Measurements from ENCODE around the gene GPR26.

Gene GPR26

GRCh38 chr10:123635131-123635530 is 31.0 kb upstream of the GPR26 start:
- TF ChIP-seq CTCF (IDR thresholded peaks at IDR 0.05; ENCODE audit: low read depth, low read length, missing control alignments), result no peak
- DNase-seq, result no peak
- H3K27ac ChIP-seq, result no peak overlapping the region
- in situ Hi-C loops (cut with HindIII; ENCODE audit: low pct_ligation_motif_present, low sequenced_read_pairs), result no loop called here
- H3K36me3 ChIP-seq (replicated peaks), result no peaks in the 10 kb centered on the region
- H3K27me3 ChIP-seq (replicated peaks), result no peaks in the 10 kb centered on the region
- no peak overlapping the region for H3K4me3 ChIP-seq (ENCODE audit: low read depth, low read length)

GRCh38 chr10:123635745-123636144 is 30.4 kb upstream of the GPR26 start:
- in situ Hi-C loops (cut with HindIII; ENCODE audit: low pct_ligation_motif_present, low sequenced_read_pairs), result no loop called here
- no peak for TF ChIP-seq CTCF (IDR thresholded peaks at IDR 0.05; ENCODE audit: low read depth, low read length, missing control alignments)
- no peaks in the 10 kb centered on the region for H3K36me3 ChIP-seq (replicated peaks)
- no peak overlapping the region for H3K4me3 ChIP-seq (ENCODE audit: low read depth, low read length)
- no peak for DNase-seq
- no peaks in the 10 kb centered on the region for H3K27me3 ChIP-seq (replicated peaks)
- H3K27ac ChIP-seq, result no peak overlapping the region

- no peak for DNase-seq
- in situ Hi-C loops (cut with HindIII; ENCODE audit: low pct_ligation_motif_present, low sequenced_read_pairs), result no loop called here
- Histone ChIP-seq H3K27me3 (replicated peaks) (no peaks in the 10 kb centered on the region), H3K4me3 (ENCODE audit: low read depth, low read length) (no peak overlapping the region), H3K27ac (no peak overlapping the region), H3K36me3 (replicated peaks) (no peaks in the 10 kb centered on the region)
- no peak for TF ChIP-seq CTCF (IDR thresholded peaks at IDR 0.05; ENCODE audit: low read depth, low read length, missing control alignments)
Observed at GRCh38 chr10:123636598-123637325, 29.4 kb upstream of the GPR26 start.

GRCh38 chr10:123637326-123637880 is 28.8 kb upstream of the GPR26 start:
- DNase-seq, result no peak
- no peak for TF ChIP-seq CTCF (IDR thresholded peaks at IDR 0.05; ENCODE audit: low read depth, low read length, missing control alignments)
- Histone ChIP-seq H3K4me3 (ENCODE audit: low read depth, low read length) (no peak overlapping the region), H3K36me3 (replicated peaks) (no peaks in the 10 kb centered on the region), H3K27ac (no peak overlapping the region), H3K27me3 (replicated peaks) (no peaks in the 10 kb centered on the region)
- in situ Hi-C loops (cut with HindIII; ENCODE audit: low pct_ligation_motif_present, low sequenced_read_pairs), result no loop called here

GRCh38 chr10:123639131-123639530 is 27.0 kb upstream of the GPR26 start:
- Histone ChIP-seq H3K27me3 (replicated peaks) (no peaks in the 10 kb centered on the region), H3K4me3 (ENCODE audit: low read depth, low read length) (no peak overlapping the region), H3K36me3 (replicated peaks) (no peaks in the 10 kb centered on the region), H3K27ac (no peak overlapping the region)
- no peak for TF ChIP-seq CTCF (IDR thresholded peaks at IDR 0.05; ENCODE audit: low read depth, low read length, missing control alignments)
- in situ Hi-C loops (cut with HindIII; ENCODE audit: low pct_ligation_motif_present, low sequenced_read_pairs), result no loop called here
- no peak for DNase-seq

All from brain microvascular endothelial cell (primary cell).